ENCODE measurements around the gene RAB4A.
"Not testable (repeated sequence)": the region's sequence is repeated elsewhere in the genome, so short reads cannot be mapped to it uniquely, and the experiment has no call there.

The RAB4A gene

GRCh38 chr1:229287267-229287666 is 16.4 kb downstream of the RAB4A start:
- Histone ChIP-seq H3K79me2 (ENCODE audit: insufficient read depth, low read length) (peaks cover 14% of the 10 kb centered on the region; the same call in 1 of the 2 replicates), H3K9ac (ENCODE audit: low read length) (no peak overlapping the region), H3F3A (ENCODE audit: insufficient read depth) (no peaks in the 10 kb centered on the region), H3K27ac (ENCODE audit: low read depth, low read length) (no peak overlapping the region), H3K36me3 (ENCODE audit: low read length) (no peaks in the 10 kb centered on the region), H3K9me2 (replicated peaks; ENCODE audit: insufficient read depth, low read length) (no peaks in the 10 kb centered on the region), H4K20me1 (ENCODE audit: low read depth, low read length) (peaks cover 4% of the 10 kb centered on the region; the same call in 1 of the 2 replicates), H3K4me3 (ENCODE audit: insufficient read depth, low read length, poor library complexity, severe bottlenecking) (no peak overlapping the region), H3K27me3 (ENCODE audit: low read length) (no peaks in the 10 kb centered on the region), H3K4me2 (ENCODE audit: low read depth, low read length, poor library complexity, severe bottlenecking) (no peak overlapping the region), H2AFZ (ENCODE audit: low read depth, low read length, severe bottlenecking) (no peak overlapping the region), H3K9me3 (ENCODE audit: insufficient read depth, low read length) (no peaks in the 10 kb centered on the region)
- no peak for TF ChIP-seq EZH2phosphoT487 (conservative IDR thresholded peaks at IDR 0.05; ENCODE audit: low read length)
- TF ChIP-seq, protein P1, sequence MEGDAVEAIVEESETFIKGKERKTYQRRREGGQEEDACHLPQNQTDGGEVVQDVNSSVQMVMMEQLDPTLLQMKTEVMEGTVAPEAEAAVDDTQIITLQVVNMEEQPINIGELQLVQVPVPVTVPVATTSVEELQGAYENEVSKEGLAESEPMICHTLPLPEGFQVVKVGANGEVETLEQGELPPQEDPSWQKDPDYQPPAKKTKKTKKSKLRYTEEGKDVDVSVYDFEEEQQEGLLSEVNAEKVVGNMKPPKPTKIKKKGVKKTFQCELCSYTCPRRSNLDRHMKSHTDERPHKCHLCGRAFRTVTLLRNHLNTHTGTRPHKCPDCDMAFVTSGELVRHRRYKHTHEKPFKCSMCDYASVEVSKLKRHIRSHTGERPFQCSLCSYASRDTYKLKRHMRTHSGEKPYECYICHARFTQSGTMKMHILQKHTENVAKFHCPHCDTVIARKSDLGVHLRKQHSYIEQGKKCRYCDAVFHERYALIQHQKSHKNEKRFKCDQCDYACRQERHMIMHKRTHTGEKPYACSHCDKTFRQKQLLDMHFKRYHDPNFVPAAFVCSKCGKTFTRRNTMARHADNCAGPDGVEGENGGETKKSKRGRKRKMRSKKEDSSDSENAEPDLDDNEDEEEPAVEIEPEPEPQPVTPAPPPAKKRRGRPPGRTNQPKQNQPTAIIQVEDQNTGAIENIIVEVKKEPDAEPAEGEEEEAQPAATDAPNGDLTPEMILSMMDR (IDR thresholded peaks at IDR 0.05; ENCODE audit: insufficient read depth, low read length, poor library complexity, severe bottlenecking) = no peak

DNA sequence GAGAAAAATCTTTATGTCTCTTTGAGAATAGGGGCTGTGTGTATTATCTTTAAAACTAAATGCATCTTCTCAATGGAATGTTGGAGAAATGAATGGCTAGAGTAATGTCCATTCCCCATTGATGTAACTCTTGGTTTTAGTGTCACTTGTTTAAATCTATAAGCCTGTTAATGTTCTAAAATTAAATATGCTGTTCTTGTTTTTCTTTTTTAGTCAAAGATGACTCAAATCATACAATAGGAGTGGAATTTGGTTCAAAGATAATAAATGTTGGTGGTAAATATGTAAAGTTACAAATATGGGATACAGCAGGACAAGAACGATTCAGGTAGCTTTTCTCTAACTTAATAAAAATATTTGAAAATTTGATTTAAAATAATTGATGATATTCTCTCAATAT is 17.6 kb downstream of the RAB4A start:
- H3K79me2 ChIP-seq (ENCODE audit: insufficient read depth, low read length) = peaks cover 9% of the 10 kb centered on the region; the same call in 1 of the 2 replicates
- no peak overlapping the region for H3K4me3 ChIP-seq (ENCODE audit: insufficient read depth, low read length, poor library complexity, severe bottlenecking)
- no peak overlapping the region for H3K9ac ChIP-seq (ENCODE audit: low read length)
- TF ChIP-seq, protein P1 (IDR thresholded peaks at IDR 0.05; ENCODE audit: insufficient read depth, low read length, poor library complexity, severe bottlenecking) = no peak
- TF ChIP-seq EZH2phosphoT487 (conservative IDR thresholded peaks at IDR 0.05; ENCODE audit: low read length) = no peak
- no peaks in the 10 kb centered on the region for H3K9me3 ChIP-seq (ENCODE audit: insufficient read depth, low read length)
- H3F3A ChIP-seq (ENCODE audit: insufficient read depth) = no peaks in the 10 kb centered on the region
- H3K27me3 ChIP-seq (ENCODE audit: low read length) = no peaks in the 10 kb centered on the region
- H2AFZ ChIP-seq (ENCODE audit: low read depth, low read length, severe bottlenecking) = no peak overlapping the region
- H3K4me2 ChIP-seq (ENCODE audit: low read depth, low read length, poor library complexity, severe bottlenecking) = no peak overlapping the region
- H3K27ac ChIP-seq (ENCODE audit: low read depth, low read length) = no peak overlapping the region
- no peaks in the 10 kb centered on the region for H3K36me3 ChIP-seq (ENCODE audit: low read length)
- no peaks in the 10 kb centered on the region for H4K20me1 ChIP-seq (ENCODE audit: low read depth, low read length)
- no peaks in the 10 kb centered on the region for H3K9me2 ChIP-seq (replicated peaks; ENCODE audit: insufficient read depth, low read length)

DNA sequence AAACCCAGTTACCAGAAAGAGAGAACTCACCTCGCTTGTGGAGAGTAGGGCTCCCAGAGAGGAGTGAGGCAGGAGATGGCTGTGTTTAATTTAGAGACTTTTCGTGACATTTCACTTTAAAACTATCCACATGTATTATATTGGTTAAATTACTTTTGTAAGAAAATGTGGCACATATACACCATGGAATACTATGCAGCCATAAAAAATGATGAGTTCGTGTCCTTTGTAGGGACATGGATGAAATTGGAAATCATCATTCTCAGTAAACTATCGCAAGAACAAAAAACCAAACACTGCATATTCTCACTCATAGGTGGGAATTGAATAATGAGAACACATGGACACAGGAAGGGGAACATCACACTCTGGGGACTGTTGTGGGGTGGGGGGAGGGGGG is 20.8 kb downstream of the RAB4A start:
- not testable (repeated sequence) for H3K9me2 ChIP-seq (replicated peaks; ENCODE audit: insufficient read depth, low read length); H3K9me3 ChIP-seq (ENCODE audit: insufficient read depth, low read length); H3K4me3 ChIP-seq (ENCODE audit: insufficient read depth, low read length, poor library complexity, severe bottlenecking); H3F3A ChIP-seq (ENCODE audit: insufficient read depth); H3K36me3 ChIP-seq (ENCODE audit: low read length); H3K27me3 ChIP-seq (ENCODE audit: low read length); H3K27ac ChIP-seq (ENCODE audit: low read depth, low read length); H4K20me1 ChIP-seq (ENCODE audit: low read depth, low read length); H3K79me2 ChIP-seq (ENCODE audit: insufficient read depth, low read length); H3K9ac ChIP-seq (ENCODE audit: low read length); H3K4me2 ChIP-seq (ENCODE audit: low read depth, low read length, poor library complexity, severe bottlenecking); H2AFZ ChIP-seq (ENCODE audit: low read depth, low read length, severe bottlenecking)

GRCh38 chr1:229293528-229294204 is 22.8 kb downstream of the RAB4A start:
- no peak for TF ChIP-seq EZH2phosphoT487 (conservative IDR thresholded peaks at IDR 0.05; ENCODE audit: low read length)
- TF ChIP-seq, protein P1 (IDR thresholded peaks at IDR 0.05; ENCODE audit: insufficient read depth, low read length, poor library complexity, severe bottlenecking) = no peak
- Histone ChIP-seq H2AFZ (ENCODE audit: low read depth, low read length, severe bottlenecking) (no peak overlapping the region), H3F3A (ENCODE audit: insufficient read depth) (no peaks in the 10 kb centered on the region), H3K36me3 (ENCODE audit: low read length) (no peaks in the 10 kb centered on the region), H3K4me2 (ENCODE audit: low read depth, low read length, poor library complexity, severe bottlenecking) (no peak overlapping the region), H3K4me3 (ENCODE audit: insufficient read depth, low read length, poor library complexity, severe bottlenecking) (no peak overlapping the region), H3K9me2 (replicated peaks; ENCODE audit: insufficient read depth, low read length) (no peaks in the 10 kb centered on the region), H3K27ac (ENCODE audit: low read depth, low read length) (no peak overlapping the region), H3K79me2 (ENCODE audit: insufficient read depth, low read length) (no peaks in the 10 kb centered on the region), H3K9ac (ENCODE audit: low read length) (no peak overlapping the region), H4K20me1 (ENCODE audit: low read depth, low read length) (no peaks in the 10 kb centered on the region), H3K27me3 (ENCODE audit: low read length) (no peaks in the 10 kb centered on the region), H3K9me3 (ENCODE audit: insufficient read depth, low read length) (no peaks in the 10 kb centered on the region)

Data from SU-DHL-6 (cell line).